OCI-LY7 (cell line): ENCODE data around the gene BRD9.

Experiments
- CTCF ChIP-seq: fragments of 200-600 bp; sonication (generic); conservative IDR thresholded peaks from 2 replicates; pipeline ENCODE4 v1.5.1; 2014; ENCODE audit warnings: mild to moderate bottlenecking, antibody characterized with exemption, low read length, moderate library complexity, mixed read lengths
- EZH2phosphoT487 ChIP-seq: fragments of 200-600 bp; sonication (generic); IDR thresholded peaks from 2 replicates; pipeline ENCODE4 v1.6.1; 2018; ENCODE audit warnings: low read depth, borderline replicate concordance, mild to moderate bottlenecking, mixed run types, antibody characterized with exemption, low read length, moderate library complexity, mixed read lengths

GRCh38 chr5:888638-889035 is 4.0 kb downstream of the BRD9 start:
- TF ChIP-seq CTCF (no peak), EZH2phosphoT487 (no peak)
